ENCODE results near the gene FAM47E.

GRCh38 chr4:76267811-76268210, 16.3 kb downstream of the FAM47E start:
- TF ChIP-seq CTCF (IDR thresholded peaks at IDR 0.05; ENCODE audit: low read depth, low read length) (no peak), EZH2phosphoT487 (IDR thresholded peaks at IDR 0.05; ENCODE audit: low read depth) (no peak)

Measured in OCI-LY3 (cell line).